HEK293T (cell line): ENCODE measurements around the gene EVA1A.
A peak's percentile ranks its signal among the peaks of the same experiment; 100 is the strongest.

Source experiments
- CTCF ChIA-PET: fragments of 350-600 bp; formaldehyde crosslinking; extraction: SDS; loops from one replicate; lab custom pipeline; 2021; ENCODE audit warnings: antibody characterized with exemption, inconsistent platforms; lab: Yijun Ruan, JAX
- POLR2A ChIA-PET: fragments of 350-600 bp; formaldehyde crosslinking; extraction: SDS; loops from one replicate; lab custom pipeline; 2020; ENCODE audit warnings: antibody characterized with exemption, inconsistent platforms; lab: Yijun Ruan, JAX
- DNase-seq: peaks from one replicate; pipeline ENCODE4 v3.0.0; 2012; ENCODE audit warnings: mixed read lengths; ENCODE audit errors: extremely low spot score
- ARNT ChIP-seq: fragments of 450-650 bp; IDR thresholded peaks from 2 replicates; pipeline ENCODE4 v1.6.1; 2017; ENCODE audit warnings: mild to moderate bottlenecking
- BHLHE40 ChIP-seq: fragments of 450-650 bp; IDR thresholded peaks from 2 replicates; pipeline ENCODE4 v1.6.1; 2016; ENCODE audit warnings: mild to moderate bottlenecking, moderate library complexity, borderline replicate concordance
- CTBP1 ChIP-seq: fragments of 450-650 bp; IDR thresholded peaks from 2 replicates; pipeline ENCODE4 v1.6.1; 2016; ENCODE audit warnings: borderline replicate concordance
- ELF4 ChIP-seq: fragments of 450-650 bp; IDR thresholded peaks from 2 replicates; pipeline ENCODE4 v1.6.1; 2017; ENCODE audit warnings: antibody characterized with exemption
- FOXA1 ChIP-seq: fragments of 450-650 bp; IDR thresholded peaks from 2 replicates; pipeline ENCODE4 v1.6.1; 2016; ENCODE audit warnings: mild to moderate bottlenecking
- FOXK2 ChIP-seq: fragments of 450-650 bp; IDR thresholded peaks from 2 replicates; pipeline ENCODE4 v1.6.1; 2016; ENCODE audit warnings: mild to moderate bottlenecking
- FOXM1 ChIP-seq: fragments of 450-650 bp; IDR thresholded peaks from 2 replicates; pipeline ENCODE4 v1.6.1; 2017; ENCODE audit warnings: mild to moderate bottlenecking, borderline replicate concordance
- HDGF ChIP-seq: fragments of 450-650 bp; IDR thresholded peaks from 2 replicates; pipeline ENCODE4 v1.6.1; 2017; ENCODE audit warnings: antibody characterized with exemption, borderline replicate concordance
- L3MBTL2 ChIP-seq: fragments of 450-650 bp; conservative IDR thresholded peaks from 2 replicates; pipeline ENCODE4 v1.6.1; 2016; ENCODE audit warnings: mild to moderate bottlenecking
- LEF1 ChIP-seq: fragments of 450-650 bp; IDR thresholded peaks from 2 replicates; pipeline ENCODE4 v1.6.1; 2017; ENCODE audit warnings: mild to moderate bottlenecking, borderline replicate concordance
- NFRKB ChIP-seq: fragments of 450-650 bp; IDR thresholded peaks from 2 replicates; pipeline ENCODE4 v1.6.1; 2016; ENCODE audit warnings: mild to moderate bottlenecking, moderate library complexity
- PKNOX1 ChIP-seq: fragments of 450-650 bp; IDR thresholded peaks from 2 replicates; pipeline ENCODE4 v1.6.1; 2016
- SP1 ChIP-seq: fragments of 450-650 bp; IDR thresholded peaks from 2 replicates; pipeline ENCODE4 v1.6.1; 2017
- SUZ12 ChIP-seq: fragments of 450-650 bp; IDR thresholded peaks from 2 replicates; pipeline ENCODE4 v1.6.1; 2016; ENCODE audit warnings: mild to moderate bottlenecking
- TARDBP ChIP-seq: fragments of 450-650 bp; IDR thresholded peaks from 2 replicates; pipeline ENCODE4 v1.6.1; 2016
- ZNF384 ChIP-seq: fragments of 450-650 bp; IDR thresholded peaks from 2 replicates; pipeline ENCODE4 v1.6.1; 2016

EVA1A gene

DNA sequence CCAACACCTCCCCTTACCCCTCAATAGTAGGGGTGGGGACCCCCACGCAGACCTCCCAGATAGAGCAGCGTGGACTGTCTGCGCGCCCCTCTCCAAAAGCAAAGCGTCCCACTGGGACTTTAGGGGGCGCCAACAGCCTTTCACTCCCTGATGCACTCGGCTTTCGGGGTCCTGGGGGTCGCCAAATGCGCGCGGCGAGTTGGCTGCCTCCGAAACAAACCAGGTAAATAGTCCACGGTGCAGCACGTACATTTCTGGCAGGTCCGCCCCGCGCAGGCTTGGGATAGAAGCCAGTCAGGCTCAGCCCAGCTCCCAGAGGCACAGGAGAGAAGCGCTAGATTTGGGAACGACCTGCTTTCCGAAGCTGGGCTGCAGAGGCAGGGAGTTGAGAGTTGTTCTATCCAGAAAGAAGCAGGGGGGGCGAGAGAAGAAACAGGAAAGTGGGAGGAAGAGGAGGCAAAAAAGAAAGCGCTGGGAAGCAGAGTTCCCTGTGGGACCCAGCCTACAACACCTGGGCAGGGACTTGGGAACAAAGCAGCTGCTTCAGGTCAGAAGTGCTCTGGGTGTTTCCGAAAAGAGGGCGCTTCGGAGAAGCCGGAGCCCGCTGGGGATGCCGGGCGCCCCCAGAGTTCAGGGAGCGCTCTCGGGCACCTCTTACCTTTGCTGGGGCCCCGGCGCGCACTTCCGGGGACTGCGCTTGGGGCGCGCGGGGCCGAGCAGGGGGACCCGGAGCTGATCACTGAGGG lies 544 bp downstream of the EVA1A start:
- DNase-seq: peak; percentile 56
- no peak for TF ChIP-seq SP1
- TF ChIP-seq FOXM1: no peak
- no peak for TF ChIP-seq ZNF384
- TF ChIP-seq ELF4: no peak
- TF ChIP-seq FOXA1: no peak
- TF ChIP-seq FOXK2: no peak
- ChIA-PET CTCF (interaction anchor here (0.6 to 1.2 kb wide), 4 partner anchors 13 to 53 kb away, joined by 3 to 6 read pairs (median 5); no protein-coding TSS in a partner anchor), POLR2A (interaction anchor here (1.0 to 1.3 kb wide), 2 partner anchors 11 to 32 kb away, joined by 3 read pairs; no protein-coding TSS in a partner anchor)

GRCh38 chr2:75559680-75560021 lies 1.1 kb downstream of the EVA1A start:
- no peak for TF ChIP-seq NFRKB
- no peak for TF ChIP-seq SP1
- TF ChIP-seq HDGF: no peak
- no peak for TF ChIP-seq TARDBP
- no peak for TF ChIP-seq FOXK2
- no peak for TF ChIP-seq BHLHE40
- no peak for TF ChIP-seq L3MBTL2
- no peak for TF ChIP-seq CTBP1
- TF ChIP-seq ZNF384: no peak
- no peak for TF ChIP-seq ARNT
- TF ChIP-seq SUZ12: no peak
- no peak for TF ChIP-seq ELF4
- no peak for TF ChIP-seq LEF1
- DNase-seq: no peak
- ChIA-PET POLR2A (interaction anchor here (1.0 kb wide), 1 partner anchor 11 kb away, joined by 3 read pairs; no protein-coding TSS in a partner anchor), CTCF (interaction anchor here (1.2 kb wide), 1 partner anchor 12 kb away, joined by 6 read pairs; no protein-coding TSS in a partner anchor)

GRCh38 chr2:75558786-75559679 lies 1.7 kb downstream of the EVA1A start:
- ChIA-PET POLR2A (no interaction called here), CTCF (interaction anchor here (0.5 kb wide), 1 partner anchor 88 kb away, joined by 3 read pairs; no protein-coding TSS in a partner anchor)
- TF ChIP-seq FOXK2 (no peak), ELF4 (no peak), FOXM1 (no peak), SP1 (no peak), PKNOX1 (no peak), FOXA1 (no peak), CTBP1 (no peak), NFRKB (no peak), TARDBP (no peak), BHLHE40 (no peak), LEF1 (no peak), ZNF384 (no peak), SUZ12 (no peak), ARNT (no peak)
- DNase-seq: no peak

GRCh38 chr2:75558136-75558535 lies 2.6 kb downstream of the EVA1A start:
- no peak for DNase-seq
- TF ChIP-seq ZNF384: no peak
- TF ChIP-seq TARDBP: no peak
- no peak for TF ChIP-seq ELF4
- TF ChIP-seq LEF1: no peak
- no peak for TF ChIP-seq NFRKB
- no peak for TF ChIP-seq ARNT
- TF ChIP-seq L3MBTL2: no peak
- TF ChIP-seq HDGF: no peak
- TF ChIP-seq FOXA1: no peak
- TF ChIP-seq SUZ12: no peak
- TF ChIP-seq FOXK2: no peak
- no peak for TF ChIP-seq FOXM1
- TF ChIP-seq BHLHE40: no peak
- TF ChIP-seq PKNOX1: no peak
- TF ChIP-seq SP1: no peak
- no peak for TF ChIP-seq CTBP1
- ChIA-PET CTCF (no interaction called here), POLR2A (no interaction called here)

GRCh38 chr2:75557474-75558133 lies 3.1 kb downstream of the EVA1A start:
- ChIA-PET CTCF (no interaction called here), POLR2A (no interaction called here)
- DNase-seq: no peak
- TF ChIP-seq FOXM1 (no peak), FOXA1 (no peak), FOXK2 (no peak), CTBP1 (no peak), PKNOX1 (no peak), ELF4 (no peak), SUZ12 (no peak), LEF1 (no peak), ARNT (no peak), ZNF384 (no peak), SP1 (no peak), BHLHE40 (no peak), NFRKB (no peak), HDGF (no peak), L3MBTL2 (no peak), TARDBP (no peak)
